HepG2 (cell line): Measurements from ENCODE around the gene VSTM4. TPM values are rescaled to one million over a fixed set of nuclear protein-coding genes. Genes with fewer than 3 reads are reported as not detected.

ENCODE experiments used
- ATAC-seq: fragments of 200-7000 bp; cut with Tn5 transposase; 3 replicates; pipeline ENCODE4 v1.9.1; 2020; ENCODE audit warnings: mild to moderate bottlenecking, moderate library complexity
- BruUV-seq: library from RNA; stranded (reverse); fragments of 400-500 nt; replicated peaks from 2 replicates; lab custom pipeline; 2021; lab: Mats Ljungman, UMichigan
- CTCF ChIA-PET: fragments of 300-600 bp; formaldehyde crosslinking; extraction: SDS; loops from one replicate; lab custom pipeline; 2021; ENCODE audit warnings: low total read pairs, inconsistent platforms, low intra/inter-chr PET ratio; lab: Yijun Ruan, JAX
- POLR2A ChIA-PET: fragments of 350-600 bp; sonication (Branson Sonifier 250); formaldehyde crosslinking; loops from one replicate; lab custom pipeline; 2020; ENCODE audit warnings: antibody characterized with exemption, inconsistent platforms; lab: Yijun Ruan, JAX
- DNase-seq: peaks from one replicate; pipeline ENCODE4 v3.0.0-alpha.2; 2015; ENCODE audit warnings: low spot score
- FAIRE-seq: peaks from 3 replicates; lab custom pipeline; 2011; peaks lifted over from hg19 to GRCh38; lab: Jason Lieb, UNC
- H2AFZ ChIP-seq: one replicate; pipeline ENCODE4 v1.6.1; 2011; ENCODE audit warnings: low read length, inconsistent platforms
- H3K27ac ChIP-seq: fragments of 300-600 bp; 3 replicates; pipeline ENCODE4 v1.8.0; 2011; ENCODE audit warnings: mixed run types, mild to moderate bottlenecking, mixed read lengths, low read length, inconsistent platforms; ENCODE audit not compliant: insufficient read depth; ENCODE audit errors: extremely low read length
- H3K27me3 ChIP-seq, 2 experiments: fragments of 200-600 bp in 1 of 2; 2 replicates in 1 of 2; 3 replicates in 1 of 2; pipeline versions ENCODE4 v1.6.0 to v1.8.0; 2011; ENCODE audit warnings: low read length in 2 of 2, mild to moderate bottlenecking in 2 of 2, moderate library complexity in 2 of 2, inconsistent platforms in 1 of 2; ENCODE audit not compliant: insufficient read depth in 2 of 2, control insufficient read depth in 1 of 2
- H3K36me3 ChIP-seq, 2 experiments: fragments of 200-600 bp in 1 of 2; replicated peaks in 1 of 2; 2 replicates in 1 of 2; 3 replicates in 1 of 2; pipeline versions ENCODE4 v1.5.1 to v1.8.0; 2011; ENCODE audit warnings: low read length in 2 of 2, inconsistent platforms in 1 of 2; ENCODE audit not compliant: insufficient read depth in 2 of 2, control insufficient read depth in 1 of 2
- H3K4me1 ChIP-seq: 2 replicates; pipeline ENCODE4 v1.5.1; 2012; ENCODE audit warnings: low read length, inconsistent platforms; ENCODE audit not compliant: insufficient read depth
- H3K4me2 ChIP-seq: 2 replicates; pipeline ENCODE4 v1.6.0; 2011; ENCODE audit warnings: low read depth, low read length, inconsistent platforms
- H3K4me3 ChIP-seq, 3 experiments: fragments of 200-600 bp in 1 of 3; sonication (generic), shearing (Covaris generic) in 1 of 3; replicated peaks in 1 of 3; 2 replicates each; pipeline ENCODE4 v1.5.1; 2011 to 2016; ENCODE audit warnings: low read length in 3 of 3, inconsistent platforms in 2 of 3, low read depth in 2 of 3, mild to moderate bottlenecking in 2 of 3, control low read depth in 1 of 3, mixed read lengths in 1 of 3; ENCODE audit not compliant: insufficient read depth in 1 of 3
- H3K79me2 ChIP-seq: one replicate; pipeline ENCODE4 v1.6.1; 2011; ENCODE audit warnings: low read length, inconsistent platforms; ENCODE audit not compliant: insufficient read depth
- H3K9ac ChIP-seq: 2 replicates; pipeline ENCODE4 v1.6.0; 2011; ENCODE audit warnings: mild to moderate bottlenecking, low read depth, low read length, inconsistent platforms; ENCODE audit not compliant: insufficient read depth
- H3K9me3 ChIP-seq: 2 replicates; pipeline ENCODE4 v1.5.1; 2012; ENCODE audit warnings: mild to moderate bottlenecking, low read length
- H4K20me1 ChIP-seq: 2 replicates; pipeline ENCODE4 v1.6.0; 2011; ENCODE audit warnings: inconsistent platforms, mild to moderate bottlenecking, low read length, moderate library complexity; ENCODE audit not compliant: insufficient read depth
- ADNP ChIP-seq: sonication (generic); formaldehyde crosslinking; IDR thresholded peaks from 2 replicates; pipeline ENCODE4 v1.4.0; 2020; ENCODE audit warnings: missing genetic modification reagents
- ATF4 ChIP-seq, 2 experiments: fragments of 450-650 bp in 1 of 2; sonication (generic) in 1 of 2; formaldehyde crosslinking; IDR thresholded peaks; 2 replicates each; pipeline versions ENCODE4 v1.5.0 to v1.8.0; 2020 to 2022; ENCODE audit warnings: mild to moderate bottlenecking in 1 of 2, missing genetic modification reagents in 1 of 2
- DPF2 ChIP-seq: sonication (generic); formaldehyde crosslinking; IDR thresholded peaks from 2 replicates; pipeline ENCODE4 v1.4.0; 2020; ENCODE audit warnings: mild to moderate bottlenecking, low read depth, missing genetic modification reagents, borderline replicate concordance
- ELF4 ChIP-seq: sonication (generic); formaldehyde crosslinking; IDR thresholded peaks from 2 replicates; pipeline ENCODE4 v1.5.0; 2020; ENCODE audit warnings: missing genetic modification reagents, mild to moderate bottlenecking, moderate library complexity, borderline replicate concordance
- FOSL1 ChIP-seq: sonication (generic); formaldehyde crosslinking; IDR thresholded peaks from 2 replicates; pipeline ENCODE4 v1.9.0; 2021; ENCODE audit warnings: missing genetic modification reagents, borderline replicate concordance
- JARID2 ChIP-seq: sonication (generic); formaldehyde crosslinking; IDR thresholded peaks from 2 replicates; pipeline ENCODE4 v1.8.1; 2023; ENCODE audit warnings: missing genetic modification reagents, inconsistent platforms; ENCODE audit not compliant: insufficient replicate concordance
- MED8 ChIP-seq: sonication (generic); formaldehyde crosslinking; IDR thresholded peaks from 2 replicates; pipeline ENCODE4 v1.8.1; 2023; ENCODE audit warnings: mild to moderate bottlenecking, missing genetic modification reagents; ENCODE audit not compliant: insufficient replicate concordance
- PHF5A ChIP-seq: IDR thresholded peaks from one replicate; pipeline ENCODE4 v1.6.1; 2018; ENCODE audit warnings: low read depth, missing genetic modification reagents; ENCODE audit not compliant: unreplicated experiment
- RFX1 ChIP-seq: fragments of 450-650 bp; IDR thresholded peaks from 2 replicates; pipeline ENCODE4 v1.6.1; 2017
- SCMH1 ChIP-seq: sonication (generic); formaldehyde crosslinking; IDR thresholded peaks from 2 replicates; pipeline ENCODE4 v1.9.0; 2021; ENCODE audit warnings: missing genetic modification reagents, mild to moderate bottlenecking, borderline replicate concordance
- SIX1 ChIP-seq: sonication (generic); formaldehyde crosslinking; IDR thresholded peaks from 2 replicates; pipeline ENCODE4 v1.4.0; 2020; ENCODE audit warnings: missing genetic modification reagents, borderline replicate concordance
- TCF12 ChIP-seq, 2 experiments: fragments of 450-650 bp in 1 of 2; sonication (generic) in 1 of 2; formaldehyde crosslinking in 1 of 2; IDR thresholded peaks; 2 replicates each; pipeline versions ENCODE4 v1.6.1 to v1.8.0; 2017 to 2022; ENCODE audit warnings: antibody characterized with exemption in 1 of 2, mild to moderate bottlenecking in 1 of 2, missing genetic modification reagents in 1 of 2, moderate library complexity in 1 of 2
- YY1 ChIP-seq: IDR thresholded peaks from 2 replicates; pipeline ENCODE4 v1.6.1; 2011; ENCODE audit warnings: low read length, low read depth, moderate library complexity, mild to moderate bottlenecking; ENCODE audit not compliant: insufficient read depth, insufficient replicate concordance
- ZFP36 ChIP-seq: fragments of 150-350 bp; IDR thresholded peaks from 2 replicates; pipeline ENCODE4 v1.6.1; 2018; ENCODE audit warnings: borderline replicate concordance, low read length, low read depth; ENCODE audit not compliant: partially characterized antibody
- ZFP36L1 ChIP-seq: sonication (generic); formaldehyde crosslinking; IDR thresholded peaks from 2 replicates; pipeline ENCODE4 v1.8.0; 2022; ENCODE audit warnings: mild to moderate bottlenecking, missing genetic modification reagents, moderate library complexity
- ZNF558 ChIP-seq: sonication (generic); formaldehyde crosslinking; IDR thresholded peaks from 2 replicates; pipeline ENCODE4 v1.9.0; 2022; ENCODE audit warnings: mild to moderate bottlenecking, missing genetic modification reagents, borderline replicate concordance
- ZNF614 ChIP-seq: IDR thresholded peaks from 2 replicates; pipeline ENCODE4 v1.6.1; 2018; ENCODE audit warnings: missing biosample characterization, missing genetic modification reagents, inconsistent platforms, borderline replicate concordance
- WGBS: methylation state at CpG from one replicate; pipeline ENCODE4 v1.1.6; 2017; ENCODE audit warnings: low lambda C conversion rate; 5-methylcytosine and 5-hydroxymethylcytosine counted together
- in situ Hi-C: cut with HindIII; loops from 2 replicates; pipeline ENCODE4 v1.10.0; 2017; ENCODE audit warnings: low pct_unique_long_range_greater_than_20kb; ENCODE audit not compliant: extremely low pct_ligation_motif_present
- intact Hi-C: fragments of 100-400 bp; cut with micrococcal nuclease; formaldehyde crosslinking; loops from one replicate; pipeline ENCODE4 v1.10.0; 2022; ENCODE audit not compliant: unreplicated experiment
- polyA plus RNA-seq, 8 experiments: library from polyadenylated mRNA; depleted of rRNA in 3 of 8; stranded (reverse) in 7 of 8; unstranded in 1 of 8; fragments of >200 nt; fragmentation: Illumina TruSeq in 4 of 8; extraction: Trizol in 4 of 8; gene quantifications; 2 replicates each; pipeline versions ENCODE4 v1.2.1 to v1.2.3, GENCODE V29; 2011 to 2016; ENCODE audit warnings: low read depth in 4 of 8, missing spikeins in 1 of 8, mixed read lengths in 1 of 8; ENCODE audit not compliant: insufficient read depth in 1 of 8
- total RNA-seq, 5 experiments: library from RNA; depleted of rRNA; stranded (reverse); fragments of >200 nt; fragmentation: Illumina TruSeq; extraction: Trizol; gene quantifications; 2 replicates each; pipeline ENCODE4 v1.2.3, GENCODE V29; 2016; ENCODE audit warnings: low read depth in 1 of 5
- TF ChIP-seq, protein P1 (sequence below): IDR thresholded peaks from 2 replicates; pipeline ENCODE4 v1.6.1; 2016; ENCODE audit warnings: mild to moderate bottlenecking, missing biosample characterization, missing genetic modification reagents

Gene VSTM4
- total and polyA plus RNA-seq, 2 of the 13 experiments (the other 11 are each of a cell fraction or from before 2014, with no cell fraction given) = not detected

- Histone ChIP-seq H3K27ac (no peak overlapping the region), H2AFZ (no peak overlapping the region), H3K9ac (no peak overlapping the region), H3K79me2 (no peaks in the 10 kb centered on the region), H3K36me3 (no peaks in the 10 kb centered on the region), H3K9me3 (no peaks in the 10 kb centered on the region), H4K20me1 (no peaks in the 10 kb centered on the region), H3K4me1 (no peaks in the 10 kb centered on the region), H3K27me3 (peaks cover 0 to 3% of the 10 kb centered on the region in 2 experiments; a peak in 2 of 5 replicates), H3K4me3 (no peak overlapping the region), H3K4me2 (no peak overlapping the region)
- DNase-seq = no peak
- FAIRE-seq = no peak
- in situ Hi-C loops = no loop called here
- intact Hi-C loops = no loop called here
- 2% methylated on average over 3 of the region's 3 CpGs for WGBS
- no peak for ATAC-seq
- TF ChIP-seq DPF2 (CRISPR knock-in tag) (no peak), ADNP (CRISPR knock-in tag) (no peak), TCF12 (IDR thresholded peaks at IDR 0.05) (no peak), TCF12 (CRISPR knock-in tag; IDR thresholded peaks at IDR 0.05) (no peak), PHF5A (no peak), ZFP36 (no peak), RFX1 (no peak), ZNF614 (CRISPR knock-in tag) (no peak), FOSL1 (CRISPR knock-in tag) (no peak), ZNF558 (no peak)
- ChIA-PET CTCF (no interaction called here), POLR2A (no interaction called here)
- no TSS peak for BruUV-seq
Observed at GRCh38 chr10:49119746-49120145, 4.4 kb upstream of the VSTM4 start.

DNA sequence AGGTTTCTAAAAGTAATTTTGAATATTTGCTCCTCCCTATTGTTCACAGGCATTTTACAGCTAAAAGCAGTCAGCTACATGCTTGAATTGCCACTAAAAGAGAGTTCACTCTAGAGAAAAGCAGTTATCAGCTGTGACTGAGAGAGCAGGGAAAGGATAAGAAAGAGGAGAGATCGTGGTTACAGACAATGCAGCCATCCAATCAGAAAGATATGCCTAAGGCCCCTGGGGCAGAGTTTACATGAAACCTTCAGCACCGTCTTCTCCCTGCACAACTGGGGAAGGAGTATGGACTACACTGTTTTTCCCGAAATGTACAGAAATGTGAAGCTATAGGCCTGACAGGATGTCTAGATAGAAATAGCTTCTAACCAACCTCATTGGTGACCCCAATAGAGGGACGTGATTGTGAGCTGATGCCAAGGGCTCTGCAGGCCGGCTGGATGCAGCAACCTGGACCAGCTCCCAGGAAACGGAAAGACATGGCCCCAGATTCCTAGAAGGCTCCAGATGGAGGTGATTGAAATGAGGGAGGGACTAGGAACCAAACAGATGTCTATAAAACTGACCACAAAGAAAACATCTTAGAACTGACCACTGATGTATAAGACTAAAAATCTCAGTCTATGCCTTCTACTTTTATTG lies 3.2 kb upstream of the VSTM4 start:
- Histone ChIP-seq H3K4me2 (no peak overlapping the region), H3K36me3 (no peaks in the 10 kb centered on the region), H4K20me1 (no peaks in the 10 kb centered on the region), H3K9me3 (no peaks in the 10 kb centered on the region), H3K9ac (no peak overlapping the region), H3K4me3 (no peak overlapping the region), H3K79me2 (no peaks in the 10 kb centered on the region), H2AFZ (no peak overlapping the region), H3K4me1 (no peaks in the 10 kb centered on the region), H3K27me3 (peaks cover 0 to 8% of the 10 kb centered on the region in 2 experiments; a peak in 2 of 5 replicates), H3K27ac (no peak overlapping the region)
- ChIA-PET POLR2A (no interaction called here), CTCF (no interaction called here)
- no peak for FAIRE-seq
- intact Hi-C loops (no loop called here), in situ Hi-C loops (no loop called here)
- WGBS = 4% methylated on average over 6 of the region's 6 CpGs
- no peak for ATAC-seq
- no peak for DNase-seq
- BruUV-seq = no TSS peak
- TF ChIP-seq ZFP36L1 (CRISPR knock-in tag) (no peak), JARID2 (CRISPR knock-in tag) (no peak), ELF4 (no peak), ATF4 (CRISPR knock-in tag; IDR thresholded peaks at IDR 0.05) (no peak), SIX1 (CRISPR knock-in tag) (no peak), MED8 (CRISPR knock-in tag) (no peak), YY1 (no peak), SCMH1 (CRISPR knock-in tag) (no peak)
- TF ChIP-seq, protein P1, sequence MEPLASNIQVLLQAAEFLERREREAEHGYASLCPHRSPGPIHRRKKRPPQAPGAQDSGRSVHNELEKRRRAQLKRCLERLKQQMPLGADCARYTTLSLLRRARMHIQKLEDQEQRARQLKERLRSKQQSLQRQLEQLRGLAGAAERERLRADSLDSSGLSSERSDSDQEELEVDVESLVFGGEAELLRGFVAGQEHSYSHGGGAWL (CRISPR knock-in tag) = no peak
